OCI-LY1 (cell line): ENCODE data around the gene KCNMB2.

ENCODE experiments used
- H2AFZ ChIP-seq: fragments of 200-600 bp; sonication (generic), shearing (Covaris generic); 2 replicates; pipeline ENCODE4 v1.6.0; 2014; ENCODE audit warnings: antibody characterized with exemption, mild to moderate bottlenecking, low read length
- H3F3A ChIP-seq: fragments of 200-600 bp; sonication (generic), shearing (Covaris generic); 2 replicates; pipeline ENCODE4 v1.6.0; 2014; ENCODE audit warnings: mild to moderate bottlenecking, antibody characterized with exemption, low read length, moderate library complexity; ENCODE audit not compliant: insufficient read depth
- H3K27ac ChIP-seq: fragments of 200-600 bp; sonication (generic); 2 replicates; pipeline ENCODE4 v1.5.1; 2014; ENCODE audit warnings: low read length, mixed run types, mild to moderate bottlenecking, low read depth; ENCODE audit not compliant: poor library complexity, severe bottlenecking
- H3K27me3 ChIP-seq: fragments of 200-600 bp; sonication (generic); 2 replicates; pipeline ENCODE4 v1.6.0; 2014; ENCODE audit warnings: antibody characterized with exemption, mild to moderate bottlenecking, low read length, moderate library complexity; ENCODE audit not compliant: insufficient read depth
- H3K36me3 ChIP-seq: fragments of 200-600 bp; sonication (generic); 2 replicates; pipeline ENCODE4 v1.6.1; 2014; ENCODE audit warnings: mild to moderate bottlenecking, antibody characterized with exemption, low read length, moderate library complexity, mixed read lengths; ENCODE audit not compliant: insufficient read depth
- H3K4me1 ChIP-seq: fragments of 200-600 bp; sonication (generic); 2 replicates; pipeline ENCODE4 v1.5.1; 2014; ENCODE audit warnings: mild to moderate bottlenecking, low read length, moderate library complexity; ENCODE audit not compliant: insufficient read depth, severe bottlenecking
- H3K4me2 ChIP-seq: fragments of 200-600 bp; sonication (generic), shearing (Covaris generic); 2 replicates; pipeline ENCODE4 v1.6.1; 2014; ENCODE audit warnings: low read length
- H3K4me3 ChIP-seq: fragments of 200-600 bp; sonication (generic); 2 replicates; pipeline ENCODE4 v1.5.1; 2014; ENCODE audit warnings: low read length, low read depth, mild to moderate bottlenecking, mixed read lengths; ENCODE audit not compliant: poor library complexity, severe bottlenecking
- H3K79me2 ChIP-seq: fragments of 200-600 bp; shearing (Covaris generic); 2 replicates; pipeline ENCODE4 v1.6.1; 2016; ENCODE audit warnings: mixed run types, low read length, mixed read lengths; ENCODE audit not compliant: insufficient read depth
- H3K9ac ChIP-seq: fragments of 200-600 bp; sonication (generic), shearing (Covaris generic); 2 replicates; pipeline ENCODE4 v1.6.1; 2014; ENCODE audit warnings: mild to moderate bottlenecking, low read length, mixed read lengths
- H3K9me2 ChIP-seq: fragments of 200-600 bp; sonication (generic), shearing (Covaris generic); 2 replicates; pipeline ENCODE4 v1.6.1; 2014; ENCODE audit warnings: low read depth, mild to moderate bottlenecking, low read length, mixed read lengths
- H3K9me3 ChIP-seq: fragments of 200-600 bp; shearing (Covaris generic); 2 replicates; pipeline ENCODE4 v1.6.1; 2014; ENCODE audit warnings: low read length, mixed read lengths
- H4K20me1 ChIP-seq: fragments of 200-600 bp; sonication (generic), shearing (Covaris generic); 2 replicates; pipeline ENCODE4 v1.6.0; 2016; ENCODE audit warnings: mild to moderate bottlenecking, low read length; ENCODE audit not compliant: insufficient read depth
- CTCF ChIP-seq: fragments of 200-600 bp; sonication (generic), shearing (Covaris generic); IDR thresholded peaks from 2 replicates; pipeline ENCODE4 v1.5.1; 2017; ENCODE audit warnings: mild to moderate bottlenecking, antibody characterized with exemption, low read length, moderate library complexity, mixed read lengths
- EZH2 ChIP-seq: fragments of 200-600 bp; sonication (generic), shearing (Covaris generic); IDR thresholded peaks from 2 replicates; pipeline ENCODE4 v1.8.0; 2017; ENCODE audit warnings: borderline replicate concordance, mixed run types, mild to moderate bottlenecking, antibody characterized with exemption, low read length, moderate library complexity, mixed read lengths

Gene KCNMB2

GRCh38 chr3:178794711-178795110, 258.5 kb downstream of the KCNMB2 start:
- Histone ChIP-seq H3K9me3 (no peaks in the 10 kb centered on the region), H3K4me2 (no peak overlapping the region), H4K20me1 (no peaks in the 10 kb centered on the region), H3K79me2 (no peaks in the 10 kb centered on the region), H2AFZ (no peak overlapping the region), H3K27me3 (no peaks in the 10 kb centered on the region), H3K4me3 (no peak overlapping the region), H3K4me1 (no peaks in the 10 kb centered on the region), H3K36me3 (no peaks in the 10 kb centered on the region), H3K27ac (no peak overlapping the region), H3K9me2 (no peaks in the 10 kb centered on the region), H3K9ac (no peak overlapping the region), H3F3A (no peaks in the 10 kb centered on the region)
- TF ChIP-seq EZH2 (no peak), CTCF (no peak)

GRCh38 chr3:178795349-178795748, 259.1 kb downstream of the KCNMB2 start:
- Histone ChIP-seq H3K9me2 (no peaks in the 10 kb centered on the region), H3K27me3 (no peaks in the 10 kb centered on the region), H2AFZ (no peak overlapping the region), H3K27ac (no peak overlapping the region), H3K9ac (no peak overlapping the region), H3K36me3 (no peaks in the 10 kb centered on the region), H3K9me3 (no peaks in the 10 kb centered on the region), H3K4me3 (no peak overlapping the region), H3F3A (no peaks in the 10 kb centered on the region), H3K79me2 (no peaks in the 10 kb centered on the region), H3K4me2 (no peak overlapping the region), H4K20me1 (no peaks in the 10 kb centered on the region), H3K4me1 (no peaks in the 10 kb centered on the region)
- TF ChIP-seq CTCF (no peak), EZH2 (no peak)

- Histone ChIP-seq H3K4me1 (no peaks in the 10 kb centered on the region), H3K9ac (no peak overlapping the region), H3K4me2 (no peak overlapping the region), H3K27me3 (no peaks in the 10 kb centered on the region), H3K4me3 (no peak overlapping the region), H3K9me3 (no peaks in the 10 kb centered on the region), H3K36me3 (no peaks in the 10 kb centered on the region), H3K79me2 (no peaks in the 10 kb centered on the region), H4K20me1 (no peaks in the 10 kb centered on the region), H3K27ac (no peak overlapping the region), H3F3A (no peaks in the 10 kb centered on the region), H3K9me2 (no peaks in the 10 kb centered on the region), H2AFZ (no peak overlapping the region)
- TF ChIP-seq EZH2 (no peak), CTCF (no peak)
Measured at GRCh38 chr3:178802259-178802658, 266.0 kb downstream of the KCNMB2 start.
